Measurements from ENCODE around the gene NIF3L1. TPM values are rescaled to one million over a fixed set of nuclear protein-coding genes. Genes with fewer than 3 reads are reported as not detected.

Gene NIF3L1
- total RNA-seq, 1 donor from 2014 or later, result 32.3 TPM

GRCh38 chr2:200944467-200945394 is 55.6 kb downstream of the NIF3L1 start:
- ATAC-seq (ENCODE audit: low read depth) (no peak), DNase-seq (no peak)
- Mint-ChIP-seq H3K36me3 (ENCODE audit: low read depth) (peaks cover 63% of the 10 kb centered on the region), H3K9me3 (no peaks in the 10 kb centered on the region), H3K27me3 (no peaks in the 10 kb centered on the region), H3K4me1 (no peaks in the 10 kb centered on the region), H3K27ac (no peak overlapping the region), H3K4me3 (no peak overlapping the region)
- ChIA-PET CTCF (interaction anchor here (1.0 kb wide), 1 partner anchor 18 kb away, joined by 4 read pairs; the partner anchor contains the start of gene ORC2), POLR2A (no interaction called here)
- intact Hi-C loops (cut with micrococcal nuclease), result loop anchor here (5.0 kb wide), 1 partner anchor 37 kb away; no protein-coding TSS in a partner anchor
- TF ChIP-seq, protein P1, sequence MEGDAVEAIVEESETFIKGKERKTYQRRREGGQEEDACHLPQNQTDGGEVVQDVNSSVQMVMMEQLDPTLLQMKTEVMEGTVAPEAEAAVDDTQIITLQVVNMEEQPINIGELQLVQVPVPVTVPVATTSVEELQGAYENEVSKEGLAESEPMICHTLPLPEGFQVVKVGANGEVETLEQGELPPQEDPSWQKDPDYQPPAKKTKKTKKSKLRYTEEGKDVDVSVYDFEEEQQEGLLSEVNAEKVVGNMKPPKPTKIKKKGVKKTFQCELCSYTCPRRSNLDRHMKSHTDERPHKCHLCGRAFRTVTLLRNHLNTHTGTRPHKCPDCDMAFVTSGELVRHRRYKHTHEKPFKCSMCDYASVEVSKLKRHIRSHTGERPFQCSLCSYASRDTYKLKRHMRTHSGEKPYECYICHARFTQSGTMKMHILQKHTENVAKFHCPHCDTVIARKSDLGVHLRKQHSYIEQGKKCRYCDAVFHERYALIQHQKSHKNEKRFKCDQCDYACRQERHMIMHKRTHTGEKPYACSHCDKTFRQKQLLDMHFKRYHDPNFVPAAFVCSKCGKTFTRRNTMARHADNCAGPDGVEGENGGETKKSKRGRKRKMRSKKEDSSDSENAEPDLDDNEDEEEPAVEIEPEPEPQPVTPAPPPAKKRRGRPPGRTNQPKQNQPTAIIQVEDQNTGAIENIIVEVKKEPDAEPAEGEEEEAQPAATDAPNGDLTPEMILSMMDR (IDR thresholded peaks at IDR 0.05), result no peak

- no peak overlapping the region for H3K4me3 Mint-ChIP-seq
- H3K27ac Mint-ChIP-seq, result no peak overlapping the region
- no peaks in the 10 kb centered on the region for H3K27me3 Mint-ChIP-seq
- no peak for ATAC-seq (ENCODE audit: low read depth)
- intact Hi-C loops (cut with micrococcal nuclease), result no loop called here
- H3K36me3 Mint-ChIP-seq (ENCODE audit: low read depth), result peaks cover 64% of the 10 kb centered on the region
- no peaks in the 10 kb centered on the region for H3K4me1 Mint-ChIP-seq
- CTCF ChIA-PET, result interaction anchor here (1.0 kb wide), 1 partner anchor 18 kb away, joined by 4 read pairs; the partner anchor contains the start of gene ORC2
- no peak for DNase-seq
- TF ChIP-seq, protein P1 (IDR thresholded peaks at IDR 0.05), result no peak
- no peaks in the 10 kb centered on the region for H3K9me3 Mint-ChIP-seq
- POLR2A ChIA-PET, result no interaction called here
Measured at GRCh38 chr2:200945395-200945729, 56.2 kb downstream of the NIF3L1 start.

GRCh38 chr2:200950378-200950777 is 61.2 kb downstream of the NIF3L1 start:
- no peak for ATAC-seq (ENCODE audit: low read depth)
- DNase-seq, result no peak
- peaks cover 59% of the 10 kb centered on the region for H3K36me3 Mint-ChIP-seq (ENCODE audit: low read depth)
- H3K4me3 Mint-ChIP-seq, result no peak overlapping the region
- no peak overlapping the region for H3K27ac Mint-ChIP-seq
- H3K27me3 Mint-ChIP-seq, result no peaks in the 10 kb centered on the region
- intact Hi-C loops (cut with micrococcal nuclease), result no loop called here
- no peaks in the 10 kb centered on the region for H3K4me1 Mint-ChIP-seq
- ChIA-PET CTCF (no interaction called here), POLR2A (no interaction called here)
- no peaks in the 10 kb centered on the region for H3K9me3 Mint-ChIP-seq
- TF ChIP-seq, protein P1 (IDR thresholded peaks at IDR 0.05), result no peak

Other genes with a start within 250 kb of the NIF3L1 start
- 174 and 197 TPM in 2 replicates for gene BZW1, start 77.5 kb upstream of the NIF3L1 start, total RNA-seq
- gene CLK1, start 24.7 kb upstream of the NIF3L1 start, total RNA-seq, result 173 and 203 TPM in 2 replicates
- 43.5 and 52.5 TPM in 2 replicates for gene PPIL3, start 294 bp upstream of the NIF3L1 start, total RNA-seq
- gene ORC2, start 74.3 kb downstream of the NIF3L1 start, total RNA-seq, result 36.8 and 38.1 TPM in 2 replicates
- gene HYCC2, start 182.3 kb downstream of the NIF3L1 start, total RNA-seq, result 32.0 and 39.6 TPM in 2 replicates
- gene NDUFB3, start 182.6 kb downstream of the NIF3L1 start, total RNA-seq, result 85.4 and 94.2 TPM in 2 replicates
- gene CFLAR, start 226.8 kb downstream of the NIF3L1 start, total RNA-seq, result 274 and 320 TPM in 2 replicates